HepG2 (cell line): ENCODE data around the gene SLC6A4. TPM values are rescaled to one million over a fixed set of nuclear protein-coding genes. Genes with fewer than 3 reads are reported as not detected.

ENCODE experiments used
- ATAC-seq: fragments of 200-7000 bp; cut with Tn5 transposase; 3 replicates; pipeline ENCODE4 v1.9.1; 2020; ENCODE audit warnings: mild to moderate bottlenecking, moderate library complexity
- BruUV-seq: library from RNA; stranded (reverse); fragments of 400-500 nt; replicated peaks from 2 replicates; lab custom pipeline; 2021; lab: Mats Ljungman, UMichigan
- CTCF ChIA-PET: fragments of 300-600 bp; formaldehyde crosslinking; extraction: SDS; loops from one replicate; lab custom pipeline; 2021; ENCODE audit warnings: low total read pairs, inconsistent platforms, low intra/inter-chr PET ratio; lab: Yijun Ruan, JAX
- POLR2A ChIA-PET: fragments of 350-600 bp; sonication (Branson Sonifier 250); formaldehyde crosslinking; loops from one replicate; lab custom pipeline; 2020; ENCODE audit warnings: antibody characterized with exemption, inconsistent platforms; lab: Yijun Ruan, JAX
- DNase-seq: peaks from one replicate; pipeline ENCODE4 v3.0.0-alpha.2; 2015; ENCODE audit warnings: low spot score
- FAIRE-seq: peaks from 3 replicates; lab custom pipeline; 2011; peaks lifted over from hg19 to GRCh38; lab: Jason Lieb, UNC
- H2AFZ ChIP-seq: one replicate; pipeline ENCODE4 v1.6.1; 2011; ENCODE audit warnings: low read length, inconsistent platforms
- H3K27ac ChIP-seq: fragments of 300-600 bp; 3 replicates; pipeline ENCODE4 v1.8.0; 2011; ENCODE audit warnings: mixed run types, mild to moderate bottlenecking, mixed read lengths, low read length, inconsistent platforms; ENCODE audit not compliant: insufficient read depth; ENCODE audit errors: extremely low read length
- H3K27me3 ChIP-seq, 2 experiments: fragments of 200-600 bp in 1 of 2; 2 replicates in 1 of 2; 3 replicates in 1 of 2; pipeline versions ENCODE4 v1.6.0 to v1.8.0; 2011; ENCODE audit warnings: low read length in 2 of 2, mild to moderate bottlenecking in 2 of 2, moderate library complexity in 2 of 2, inconsistent platforms in 1 of 2; ENCODE audit not compliant: insufficient read depth in 2 of 2, control insufficient read depth in 1 of 2
- H3K36me3 ChIP-seq, 2 experiments: fragments of 200-600 bp in 1 of 2; replicated peaks in 1 of 2; 2 replicates in 1 of 2; 3 replicates in 1 of 2; pipeline versions ENCODE4 v1.5.1 to v1.8.0; 2011; ENCODE audit warnings: low read length in 2 of 2, inconsistent platforms in 1 of 2; ENCODE audit not compliant: insufficient read depth in 2 of 2, control insufficient read depth in 1 of 2
- H3K4me1 ChIP-seq: 2 replicates; pipeline ENCODE4 v1.5.1; 2012; ENCODE audit warnings: low read length, inconsistent platforms; ENCODE audit not compliant: insufficient read depth
- H3K4me2 ChIP-seq: 2 replicates; pipeline ENCODE4 v1.6.0; 2011; ENCODE audit warnings: low read depth, low read length, inconsistent platforms
- H3K4me3 ChIP-seq, 3 experiments: fragments of 200-600 bp in 1 of 3; sonication (generic), shearing (Covaris generic) in 1 of 3; replicated peaks in 1 of 3; 2 replicates each; pipeline ENCODE4 v1.5.1; 2011 to 2016; ENCODE audit warnings: low read length in 3 of 3, inconsistent platforms in 2 of 3, low read depth in 2 of 3, mild to moderate bottlenecking in 2 of 3, control low read depth in 1 of 3, mixed read lengths in 1 of 3; ENCODE audit not compliant: insufficient read depth in 1 of 3
- H3K79me2 ChIP-seq: one replicate; pipeline ENCODE4 v1.6.1; 2011; ENCODE audit warnings: low read length, inconsistent platforms; ENCODE audit not compliant: insufficient read depth
- H3K9ac ChIP-seq: 2 replicates; pipeline ENCODE4 v1.6.0; 2011; ENCODE audit warnings: mild to moderate bottlenecking, low read depth, low read length, inconsistent platforms; ENCODE audit not compliant: insufficient read depth
- H3K9me3 ChIP-seq: 2 replicates; pipeline ENCODE4 v1.5.1; 2012; ENCODE audit warnings: mild to moderate bottlenecking, low read length
- H4K20me1 ChIP-seq: 2 replicates; pipeline ENCODE4 v1.6.0; 2011; ENCODE audit warnings: inconsistent platforms, mild to moderate bottlenecking, low read length, moderate library complexity; ENCODE audit not compliant: insufficient read depth
- ADNP ChIP-seq: sonication (generic); formaldehyde crosslinking; IDR thresholded peaks from 2 replicates; pipeline ENCODE4 v1.4.0; 2020; ENCODE audit warnings: missing genetic modification reagents
- EP300 ChIP-seq, 3 experiments: sonication (generic) in 1 of 3; formaldehyde crosslinking in 1 of 3; IDR thresholded peaks; 2 replicates each; pipeline versions ENCODE4 v1.5.1 to v1.6.1; 2011 to 2020; ENCODE audit warnings: low read depth in 2 of 3, low read length in 2 of 3, borderline replicate concordance in 1 of 3, improper control_type of control experiment in 1 of 3, mild to moderate bottlenecking in 1 of 3, missing genetic modification reagents in 1 of 3, moderate library complexity in 1 of 3
- RFX3 ChIP-seq: IDR thresholded peaks from 2 replicates; pipeline ENCODE4 v1.6.1; 2016; ENCODE audit warnings: missing biosample characterization, missing genetic modification reagents
- SMAD1 ChIP-seq: sonication (generic); formaldehyde crosslinking; IDR thresholded peaks from 2 replicates; pipeline ENCODE4 v1.4.0; 2020; ENCODE audit warnings: missing genetic modification reagents, low read depth, mild to moderate bottlenecking, borderline replicate concordance
- SOX6 ChIP-seq, 2 experiments: fragments of 450-650 bp in 1 of 2; sonication (generic) in 1 of 2; formaldehyde crosslinking in 1 of 2; IDR thresholded peaks; 2 replicates each; pipeline versions ENCODE4 v1.4.0 to v1.6.1; 2017 to 2020; ENCODE audit warnings: antibody characterized with exemption in 1 of 2, mild to moderate bottlenecking in 1 of 2, missing genetic modification reagents in 1 of 2
- SSRP1 ChIP-seq: IDR thresholded peaks from 2 replicates; pipeline ENCODE4 v1.6.1; 2016; ENCODE audit warnings: control low read depth
- STAG1 ChIP-seq: sonication (generic); formaldehyde crosslinking; IDR thresholded peaks from 2 replicates; pipeline ENCODE4 v1.4.0; 2020; ENCODE audit warnings: missing genetic modification reagents
- STAT5B ChIP-seq: sonication (generic); formaldehyde crosslinking; IDR thresholded peaks from 2 replicates; pipeline ENCODE4 v1.4.0; 2020; ENCODE audit warnings: missing genetic modification reagents
- TEAD3 ChIP-seq: optimal IDR thresholded peaks from 2 replicates; pipeline ENCODE3; 2016; ENCODE audit warnings: borderline replicate concordance
- ZBTB42 ChIP-seq: sonication (generic); formaldehyde crosslinking; IDR thresholded peaks from 2 replicates; pipeline ENCODE4 v1.5.0; 2020; ENCODE audit warnings: mild to moderate bottlenecking, missing genetic modification reagents
- ZFYVE20 ChIP-seq: sonication (generic); formaldehyde crosslinking; IDR thresholded peaks from 2 replicates; pipeline ENCODE4 v1.8.0; 2023; ENCODE audit warnings: low read depth, mild to moderate bottlenecking, moderate library complexity, missing genetic modification reagents, borderline replicate concordance
- ZNF564 ChIP-seq: sonication (generic); formaldehyde crosslinking; IDR thresholded peaks from 2 replicates; pipeline ENCODE4 v1.8.1; 2023; ENCODE audit warnings: mild to moderate bottlenecking, missing genetic modification reagents
- WGBS: methylation state at CpG from one replicate; pipeline ENCODE4 v1.1.6; 2017; ENCODE audit warnings: low lambda C conversion rate; 5-methylcytosine and 5-hydroxymethylcytosine counted together
- in situ Hi-C: cut with HindIII; loops from 2 replicates; pipeline ENCODE4 v1.10.0; 2017; ENCODE audit warnings: low pct_unique_long_range_greater_than_20kb; ENCODE audit not compliant: extremely low pct_ligation_motif_present
- intact Hi-C: fragments of 100-400 bp; cut with micrococcal nuclease; formaldehyde crosslinking; loops from one replicate; pipeline ENCODE4 v1.10.0; 2022; ENCODE audit not compliant: unreplicated experiment
- polyA plus RNA-seq, 8 experiments: library from polyadenylated mRNA; depleted of rRNA in 3 of 8; stranded (reverse) in 7 of 8; unstranded in 1 of 8; fragments of >200 nt; fragmentation: Illumina TruSeq in 4 of 8; extraction: Trizol in 4 of 8; gene quantifications; 2 replicates each; pipeline versions ENCODE4 v1.2.1 to v1.2.3, GENCODE V29; 2011 to 2016; ENCODE audit warnings: low read depth in 4 of 8, missing spikeins in 1 of 8, mixed read lengths in 1 of 8; ENCODE audit not compliant: insufficient read depth in 1 of 8
- total RNA-seq, 5 experiments: library from RNA; depleted of rRNA; stranded (reverse); fragments of >200 nt; fragmentation: Illumina TruSeq; extraction: Trizol; gene quantifications; 2 replicates each; pipeline ENCODE4 v1.2.3, GENCODE V29; 2016; ENCODE audit warnings: low read depth in 1 of 5
- TF ChIP-seq, protein P1 (sequence below): sonication (generic); formaldehyde crosslinking; conservative IDR thresholded peaks from 2 replicates; pipeline ENCODE4 v1.8.1; 2023; ENCODE audit warnings: missing genetic modification reagents
- TF ChIP-seq, protein P2 (sequence below): IDR thresholded peaks from 2 replicates; pipeline ENCODE4 v1.6.1; 2016; ENCODE audit warnings: mild to moderate bottlenecking, missing biosample characterization, missing genetic modification reagents
- TF ChIP-seq, protein P3 (sequence below), 2 experiments: sonication (generic) in 1 of 2; formaldehyde crosslinking in 1 of 2; IDR thresholded peaks; 2 replicates each; pipeline versions ENCODE4 v1.4.0 to v1.6.1; 2018 to 2020; ENCODE audit warnings: missing genetic modification reagents in 2 of 2, borderline replicate concordance in 1 of 2, low read depth in 1 of 2, mild to moderate bottlenecking in 1 of 2, missing biosample characterization in 1 of 2
- TF ChIP-seq, protein P4 (sequence below): sonication (generic); formaldehyde crosslinking; IDR thresholded peaks from 2 replicates; pipeline ENCODE4 v1.4.0; 2020; ENCODE audit warnings: mild to moderate bottlenecking, low read depth, missing genetic modification reagents

SLC6A4 gene
- total and polyA plus RNA-seq, 2 of the 13 experiments (the other 11 are each of a cell fraction or from before 2014, with no cell fraction given), result 7.6 to 20.3 TPM

DNA sequence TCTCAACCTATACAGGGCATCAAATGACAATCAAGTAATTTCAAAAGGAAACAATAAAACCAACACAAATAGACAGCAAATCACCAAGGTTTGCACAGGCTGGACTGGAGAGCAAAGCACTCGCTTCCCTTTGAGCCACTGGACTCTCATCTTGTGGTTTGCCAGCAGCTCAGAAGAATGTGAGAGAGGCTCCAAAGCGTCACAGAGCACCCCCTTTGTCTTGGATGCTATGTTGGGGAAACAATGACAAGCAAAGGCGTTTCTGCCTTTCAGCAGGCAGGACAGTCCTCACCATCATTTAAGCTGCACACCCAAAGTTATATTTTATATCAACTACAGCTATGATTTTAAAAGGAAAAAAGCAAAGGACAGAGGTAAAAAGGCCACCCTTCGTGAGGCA is 13.2 kb downstream of the SLC6A4 start:
- H3K4me3 ChIP-seq, result peak overlapping the region; percentile 44 to 72 (median 60)
- in situ Hi-C loops, result no loop called here
- WGBS, result 6% methylated on average over 4 of the region's 4 CpGs
- H3K4me1 ChIP-seq, result peaks cover 77% of the 10 kb centered on the region
- H3K27ac ChIP-seq, result peak overlapping the region; percentile 73
- intact Hi-C loops, result loop anchor here (10.0 kb wide), 1 partner anchor 47 kb away; no protein-coding TSS in a partner anchor
- peak overlapping the region; percentile 73 for H3K9ac ChIP-seq
- H3K4me2 ChIP-seq, result peak overlapping the region; percentile 95
- no peaks in the 10 kb centered on the region for H3K79me2 ChIP-seq
- no peaks in the 10 kb centered on the region for H4K20me1 ChIP-seq
- DNase-seq, result peak; percentile 24
- peak overlapping the region; percentile 88 for H2AFZ ChIP-seq
- BruUV-seq, result no TSS peak
- POLR2A ChIA-PET, result interaction anchor here (1.1 to 1.8 kb wide), 12 partner anchors 10 to 122 kb away, joined by 3 to 7 read pairs (median 4); partner anchors contain the start of genes BLMH and SLC6A4
- CTCF ChIA-PET, result no interaction called here
- peak; percentile 18; the same call in 2 of the 3 replicates for ATAC-seq
- no peaks in the 10 kb centered on the region for H3K36me3 ChIP-seq
- TF ChIP-seq SOX6 (IDR thresholded peaks at IDR 0.05) (no peak), SOX6 (CRISPR knock-in tag; IDR thresholded peaks at IDR 0.05) (peak; percentile 55), ADNP (CRISPR knock-in tag) (no peak), STAT5B (no peak), ZBTB42 (CRISPR knock-in tag) (no peak), STAG1 (CRISPR knock-in tag) (no peak), RFX3 (CRISPR knock-in tag) (no peak), ZNF564 (CRISPR knock-in tag) (peak; percentile 29; the same call in 1 of the 2 replicates), SSRP1 (CRISPR knock-in tag) (no peak), SMAD1 (CRISPR knock-in tag) (no peak), TEAD3 (CRISPR knock-in tag) (peak; percentile 37), EP300 (IDR thresholded peaks at IDR 0.05; ENCODE audit: low read depth in 2 of 2, low read length in 2 of 2) (0 out of 4 replicates have a peak, but pooled peaks of 1 of the 2 experiments have one; percentile 16), EP300 (CRISPR knock-in tag; IDR thresholded peaks at IDR 0.05; ENCODE audit: borderline replicate concordance) (no peak), ZFYVE20 (CRISPR knock-in tag) (no peak)
- TF ChIP-seq, protein P1, sequence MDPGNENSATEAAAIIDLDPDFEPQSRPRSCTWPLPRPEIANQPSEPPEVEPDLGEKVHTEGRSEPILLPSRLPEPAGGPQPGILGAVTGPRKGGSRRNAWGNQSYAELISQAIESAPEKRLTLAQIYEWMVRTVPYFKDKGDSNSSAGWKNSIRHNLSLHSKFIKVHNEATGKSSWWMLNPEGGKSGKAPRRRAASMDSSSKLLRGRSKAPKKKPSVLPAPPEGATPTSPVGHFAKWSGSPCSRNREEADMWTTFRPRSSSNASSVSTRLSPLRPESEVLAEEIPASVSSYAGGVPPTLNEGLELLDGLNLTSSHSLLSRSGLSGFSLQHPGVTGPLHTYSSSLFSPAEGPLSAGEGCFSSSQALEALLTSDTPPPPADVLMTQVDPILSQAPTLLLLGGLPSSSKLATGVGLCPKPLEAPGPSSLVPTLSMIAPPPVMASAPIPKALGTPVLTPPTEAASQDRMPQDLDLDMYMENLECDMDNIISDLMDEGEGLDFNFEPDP (CRISPR knock-in tag), result no peak
- TF ChIP-seq, protein P2, sequence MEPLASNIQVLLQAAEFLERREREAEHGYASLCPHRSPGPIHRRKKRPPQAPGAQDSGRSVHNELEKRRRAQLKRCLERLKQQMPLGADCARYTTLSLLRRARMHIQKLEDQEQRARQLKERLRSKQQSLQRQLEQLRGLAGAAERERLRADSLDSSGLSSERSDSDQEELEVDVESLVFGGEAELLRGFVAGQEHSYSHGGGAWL (CRISPR knock-in tag), result no peak
- TF ChIP-seq, protein P3, sequence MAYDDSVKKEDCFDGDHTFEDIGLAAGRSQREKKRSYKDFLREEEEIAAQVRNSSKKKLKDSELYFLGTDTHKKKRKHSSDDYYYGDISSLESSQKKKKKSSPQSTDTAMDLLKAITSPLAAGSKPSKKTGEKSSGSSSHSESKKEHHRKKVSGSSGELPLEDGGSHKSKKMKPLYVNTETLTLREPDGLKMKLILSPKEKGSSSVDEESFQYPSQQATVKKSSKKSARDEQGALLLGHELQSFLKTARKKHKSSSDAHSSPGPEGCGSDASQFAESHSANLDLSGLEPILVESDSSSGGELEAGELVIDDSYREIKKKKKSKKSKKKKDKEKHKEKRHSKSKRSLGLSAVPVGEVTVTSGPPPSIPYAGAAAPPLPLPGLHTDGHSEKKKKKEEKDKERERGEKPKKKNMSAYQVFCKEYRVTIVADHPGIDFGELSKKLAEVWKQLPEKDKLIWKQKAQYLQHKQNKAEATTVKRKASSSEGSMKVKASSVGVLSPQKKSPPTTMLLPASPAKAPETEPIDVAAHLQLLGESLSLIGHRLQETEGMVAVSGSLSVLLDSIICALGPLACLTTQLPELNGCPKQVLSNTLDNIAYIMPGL (CRISPR knock-in tag; IDR thresholded peaks at IDR 0.05; ENCODE audit: borderline replicate concordance in 1 of 2, low read depth in 1 of 2), result 0 out of 4 replicates have a peak, but pooled peaks of 1 of the 2 experiments have one; percentile 30
- TF ChIP-seq, protein P4, sequence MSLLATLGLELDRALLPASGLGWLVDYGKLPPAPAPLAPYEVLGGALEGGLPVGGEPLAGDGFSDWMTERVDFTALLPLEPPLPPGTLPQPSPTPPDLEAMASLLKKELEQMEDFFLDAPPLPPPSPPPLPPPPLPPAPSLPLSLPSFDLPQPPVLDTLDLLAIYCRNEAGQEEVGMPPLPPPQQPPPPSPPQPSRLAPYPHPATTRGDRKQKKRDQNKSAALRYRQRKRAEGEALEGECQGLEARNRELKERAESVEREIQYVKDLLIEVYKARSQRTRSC (CRISPR knock-in tag), result no peak
- no peaks in the 10 kb centered on the region for H3K9me3 ChIP-seq
- H3K27me3 ChIP-seq, result no peaks in the 10 kb centered on the region
- FAIRE-seq, result peak; percentile 60
